Fibroblast of mammary gland (primary cell): ENCODE measurements around the gene CCDC137.
A peak's percentile ranks its signal among the peaks of the same experiment; 100 is the strongest.

Experiments
- DNase-seq: peaks from one replicate; pipeline ENCODE4 v3.0.0-alpha.2; 2010; ENCODE audit warnings: low read depth
- H3K4me3 ChIP-seq: 2 replicates; pipeline ENCODE4 v1.5.1; 2011; ENCODE audit warnings: low read depth, mild to moderate bottlenecking, low read length, moderate library complexity; ENCODE audit not compliant: control insufficient read depth
- CTCF ChIP-seq: conservative IDR thresholded peaks from 2 replicates; pipeline ENCODE4 v1.5.1; 2011; ENCODE audit warnings: low read depth, low read length, inconsistent platforms; ENCODE audit not compliant: control insufficient read depth, insufficient read depth

The CCDC137 gene

GRCh38 chr17:81651692-81652091 lies 14.8 kb upstream of the CCDC137 start:
- no peak for TF ChIP-seq CTCF
- DNase-seq: peak; percentile 96
- no peak overlapping the region for H3K4me3 ChIP-seq

DNA sequence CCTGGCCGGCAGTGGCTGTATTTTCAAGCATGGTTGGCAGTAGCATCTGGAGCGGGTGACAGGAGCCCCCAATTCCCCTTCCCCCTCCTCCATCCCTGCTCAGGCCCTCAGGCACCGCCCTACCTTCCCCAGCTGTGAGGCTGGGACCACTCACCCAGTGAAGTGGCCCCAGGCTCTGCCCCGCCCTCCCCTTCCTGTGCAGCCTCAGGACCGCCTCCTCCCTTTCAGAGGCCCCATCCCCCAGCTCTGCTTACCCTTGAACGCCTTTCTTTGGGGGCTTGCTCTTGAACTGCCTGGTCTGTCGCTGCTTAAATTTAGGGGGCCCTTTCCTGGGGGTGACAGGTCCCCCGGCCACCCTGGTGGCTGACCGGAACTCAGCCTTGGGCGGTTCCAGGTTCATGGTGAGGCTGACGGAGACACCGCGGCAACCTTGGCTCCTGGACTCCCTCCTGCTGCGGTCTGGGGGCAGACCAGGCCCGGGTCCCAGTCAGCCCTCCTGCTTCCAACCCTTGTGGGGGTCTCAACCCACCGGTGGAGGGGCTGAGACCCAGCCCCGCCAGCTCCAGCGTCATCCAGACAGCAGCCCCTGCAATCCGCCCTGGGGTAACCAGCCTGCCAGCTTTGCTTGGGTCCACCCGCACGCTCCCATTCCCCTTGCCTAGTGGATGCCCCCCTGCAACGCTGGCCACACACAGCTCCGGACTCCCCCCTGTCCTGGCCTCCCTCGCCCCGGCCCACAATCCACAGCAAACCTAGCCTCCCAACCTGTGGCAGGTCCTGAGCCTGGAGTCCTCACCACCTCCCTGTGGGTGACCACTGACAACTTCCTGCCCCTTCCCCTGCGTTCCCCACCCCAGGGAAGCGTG lies 13.4 kb upstream of the CCDC137 start:
- TF ChIP-seq CTCF: no peak
- H3K4me3 ChIP-seq: no peak overlapping the region

GRCh38 chr17:81655378-81656117 lies 11.0 kb upstream of the CCDC137 start:
- H3K4me3 ChIP-seq: no peak overlapping the region
- DNase-seq: no peak
- TF ChIP-seq CTCF: no peak

More for the DNA sequence above, 13.4 kb upstream of the CCDC137 start:
- no peak for DNase-seq

GRCh38 chr17:81656118-81656743 lies 10.3 kb upstream of the CCDC137 start, which contains the start of gene PDE6G:
Gene PDE6G (minus strand): TSS chr17:81656542. CDS start chr17:81653305, 3,237 bp downstream.
- DNase-seq: no peak
- no peak within 1 kb of the TSS for H3K4me3 ChIP-seq
- TF ChIP-seq CTCF: no peak

- no peak overlapping the region for H3K4me3 ChIP-seq
- no peak for DNase-seq
- no peak for TF ChIP-seq CTCF
Observed at GRCh38 chr17:81656835-81657234, 9.7 kb upstream of the CCDC137 start.

DNA sequence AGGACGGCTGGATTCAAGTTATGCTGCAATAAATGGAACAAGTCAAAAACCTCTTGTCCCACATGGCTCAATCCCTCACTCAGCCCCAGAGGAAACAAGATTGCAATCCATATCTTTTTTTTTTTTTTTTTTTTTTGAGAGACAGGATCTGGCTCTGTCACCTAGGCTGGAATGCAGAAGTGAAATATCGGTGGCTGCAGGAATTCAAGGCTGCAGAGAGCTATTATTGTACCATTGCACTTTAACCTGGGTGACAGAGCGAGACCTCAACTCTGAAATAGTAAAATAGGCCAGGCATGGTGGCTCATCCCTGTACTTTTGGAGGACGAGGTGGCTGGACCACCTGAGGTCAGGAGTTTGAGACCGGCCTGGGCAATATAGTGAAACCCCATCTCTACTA lies 7.5 kb upstream of the CCDC137 start:
- no peak for TF ChIP-seq CTCF
- DNase-seq: no peak
- no peak overlapping the region for H3K4me3 ChIP-seq
